Liver (tissue), 9 donors: ENCODE measurements around the gene SENP1. TPM values are rescaled to one million over a fixed set of nuclear protein-coding genes. Genes with fewer than 3 reads are reported as not detected.

Source experiments
- DNase-seq: peaks from one replicate; pipeline ENCODE4 v3.0.0-alpha.2; 2017; ENCODE audit warnings: low spot score
- H3K27ac ChIP-seq, 2 donors: one replicate each; pipeline ENCODE4 v1.7.0; 2013; ENCODE audit warnings: inconsistent platforms in 2 of 2, low read length in 2 of 2, control low read depth in 1 of 2, low read depth in 1 of 2, mild to moderate bottlenecking in 1 of 2
- H3K27me3 ChIP-seq, 4 donors: one replicate each; pipeline versions ENCODE4 v1.6.1 to v1.7.0; 2013; ENCODE audit warnings: low read length in 3 of 4, inconsistent platforms in 1 of 4, mild to moderate bottlenecking in 1 of 4, moderate library complexity in 1 of 4; ENCODE audit not compliant: control insufficient read depth in 4 of 4, insufficient read depth in 4 of 4
- H3K36me3 ChIP-seq, 4 donors: one replicate each; pipeline versions ENCODE4 v1.6.1 to v1.7.0; 2013; ENCODE audit warnings: low read length in 3 of 4, mild to moderate bottlenecking in 3 of 4, low read depth in 1 of 4, moderate library complexity in 1 of 4; ENCODE audit not compliant: control insufficient read depth in 4 of 4, insufficient read depth in 3 of 4
- H3K4me1 ChIP-seq, 4 donors: one replicate each; pipeline versions ENCODE4 v1.6.1 to v1.7.0; 2013; ENCODE audit warnings: low read length in 3 of 4, mild to moderate bottlenecking in 3 of 4, moderate library complexity in 1 of 4; ENCODE audit not compliant: control insufficient read depth in 4 of 4, insufficient read depth in 4 of 4
- H3K4me3 ChIP-seq, 3 donors: one replicate each; pipeline versions ENCODE4 v1.6.1 to v1.7.0; 2013; ENCODE audit warnings: low read length in 3 of 3, control low read depth in 1 of 3, low read depth in 1 of 3, mild to moderate bottlenecking in 1 of 3
- H3K9ac ChIP-seq, 2 donors: one replicate each; pipeline ENCODE4 v1.7.0; 2013; ENCODE audit warnings: low read length in 2 of 2, mild to moderate bottlenecking in 2 of 2, moderate library complexity in 2 of 2, control low read depth in 1 of 2, low read depth in 1 of 2
- H3K9me3 ChIP-seq, 4 donors: one replicate each; pipeline versions ENCODE4 v1.6.1 to v1.7.0; 2013; ENCODE audit warnings: low read length in 3 of 4; ENCODE audit not compliant: control insufficient read depth in 4 of 4
- ATF3 ChIP-seq: IDR thresholded peaks from 2 replicates; pipeline ENCODE4 v1.6.1; 2016; ENCODE audit warnings: antibody characterized with exemption
- CTCF ChIP-seq: fragments of 150-350 bp; IDR thresholded peaks from 2 replicates; pipeline ENCODE4 v1.5.1; 2017; ENCODE audit warnings: improper control_type of control experiment, low read depth, low read length; ENCODE audit not compliant: missing input control
- EGR1 ChIP-seq, 2 donors: IDR thresholded peaks; 2 replicates each; pipeline ENCODE4 v1.6.1; 2016 to 2018; ENCODE audit warnings: antibody characterized with exemption in 2 of 2, low read depth in 2 of 2
- FOXA1 ChIP-seq: IDR thresholded peaks from 2 replicates; pipeline ENCODE4 v1.6.1; 2016; ENCODE audit warnings: antibody characterized with exemption
- FOXA2 ChIP-seq: IDR thresholded peaks from 2 replicates; pipeline ENCODE4 v1.6.1; 2016; ENCODE audit warnings: antibody characterized with exemption
- GABPA ChIP-seq, 2 donors: IDR thresholded peaks in 1 of 2; conservative IDR thresholded peaks in 1 of 2; 2 replicates each; pipeline ENCODE4 v1.6.1; 2016; ENCODE audit warnings: antibody characterized with exemption in 2 of 2, mild to moderate bottlenecking in 1 of 2, moderate library complexity in 1 of 2
- HNF4A ChIP-seq, 2 donors: conservative IDR thresholded peaks; 2 replicates each; pipeline ENCODE4 v1.6.1; 2016; ENCODE audit warnings: antibody characterized with exemption in 2 of 2, mild to moderate bottlenecking in 2 of 2
- HNF4G ChIP-seq: IDR thresholded peaks from 2 replicates; pipeline ENCODE4 v1.6.1; 2016; ENCODE audit warnings: antibody characterized with exemption
- JUND ChIP-seq, 2 donors: IDR thresholded peaks; 2 replicates each; pipeline ENCODE4 v1.6.1; 2016; ENCODE audit warnings: antibody characterized with exemption in 2 of 2
- MAX ChIP-seq: IDR thresholded peaks from 2 replicates; pipeline ENCODE4 v1.6.1; 2016; ENCODE audit warnings: antibody characterized with exemption
- NR2F2 ChIP-seq: IDR thresholded peaks from 2 replicates; pipeline ENCODE4 v1.6.1; 2016; ENCODE audit warnings: antibody characterized with exemption
- REST ChIP-seq: IDR thresholded peaks from 2 replicates; pipeline ENCODE4 v1.6.1; 2016; ENCODE audit warnings: antibody characterized with exemption, mild to moderate bottlenecking
- RXRA ChIP-seq, 2 donors: IDR thresholded peaks; 2 replicates each; pipeline ENCODE4 v1.6.1; 2017 to 2018; ENCODE audit warnings: antibody characterized with exemption in 2 of 2, mild to moderate bottlenecking in 1 of 2
- SP1 ChIP-seq: IDR thresholded peaks from 2 replicates; pipeline ENCODE4 v1.6.1; 2018; ENCODE audit warnings: antibody characterized with exemption, mild to moderate bottlenecking
- TAF1 ChIP-seq: conservative IDR thresholded peaks from 2 replicates; pipeline ENCODE4 v1.6.1; 2016; ENCODE audit warnings: antibody characterized with exemption, mild to moderate bottlenecking
- YY1 ChIP-seq: IDR thresholded peaks from 2 replicates; pipeline ENCODE4 v1.6.1; 2016; ENCODE audit warnings: antibody characterized with exemption, mild to moderate bottlenecking
- ZBTB33 ChIP-seq: IDR thresholded peaks from 2 replicates; pipeline ENCODE4 v1.6.1; 2016; ENCODE audit warnings: antibody characterized with exemption
- WGBS: extraction: QIAGEN DNeasy Blood & Tissue Kit; methylation state at CpG from one replicate; pipeline ENCODE4 v1.1.7; 2013; 5-methylcytosine and 5-hydroxymethylcytosine counted together
- polyA plus RNA-seq, 2 donors: library from polyadenylated mRNA; stranded (reverse) in 1 of 2; unstranded in 1 of 2; fragments of 200-250 nt in 1 of 2; fragments of >200 nt in 1 of 2; fragmentation: Nextera tagmentation in 1 of 2; extraction: Ambion mirVana in 1 of 2; gene quantifications; one replicate each; pipeline versions ENCODE4 v1.2.1 to v1.2.3, GENCODE V29; 2013 to 2015
- total RNA-seq, 2 donors: library from RNA; depleted of rRNA; stranded (reverse); fragments of >200 nt; gene quantifications; one replicate each; pipeline ENCODE4 v1.2.3, GENCODE V29; 2014
- donor health status: healthy.
- donor health status: healthy.
- donor health status: healthy.
- donor health status: healthy.
- donor health status: healthy.

The SENP1 gene
- total and polyA plus RNA-seq, 4 donors: 1.4 to 11.7 (median 4.2) TPM

- peaks cover 4 to 27% (median 19%) of the 10 kb centered on the region in 4 donors for H3K36me3 ChIP-seq
- H3K27me3 ChIP-seq: no peaks in the 10 kb centered on the region
- H3K4me1 ChIP-seq: no peaks in the 10 kb centered on the region
- WGBS: 88% methylated on average over 5 of the region's 5 CpGs
- no peak for DNase-seq
- no peak overlapping the region for H3K4me3 ChIP-seq
- H3K9ac ChIP-seq: no peak overlapping the region
- TF ChIP-seq FOXA1 (no peak), REST (no peak), NR2F2 (no peak), TAF1 (no peak), FOXA2 (no peak), HNF4G (no peak), MAX (no peak), EGR1 (IDR thresholded peaks at IDR 0.05; ENCODE audit: low read depth in 2 of 2) (no peak), SP1 (no peak), JUND (IDR thresholded peaks at IDR 0.05) (no peak), GABPA (IDR thresholded peaks at IDR 0.05 in 1 of 2, conservative IDR thresholded peaks at IDR 0.05 in 1 of 2) (no peak), CTCF (no peak), RXRA (IDR thresholded peaks at IDR 0.05) (no peak), YY1 (no peak), HNF4A (conservative IDR thresholded peaks at IDR 0.05) (no peak), ZBTB33 (no peak), ATF3 (no peak)
- H3K27ac ChIP-seq: no peak overlapping the region
- H3K9me3 ChIP-seq: no peaks in the 10 kb centered on the region
Measured at GRCh38 chr12:48041591-48042423, 64.1 kb downstream of the SENP1 start.
